Kidney epithelial cell (primary cell): Measurements from ENCODE around the gene EIPR1. TPM values are rescaled to one million over a fixed set of nuclear protein-coding genes. Genes with fewer than 3 reads are reported as not detected.

Source experiments
- DNase-seq: peaks from one replicate; pipeline ENCODE4 v3.0.0-alpha.2; 2010; ENCODE audit warnings: low read depth
- H3K27me3 ChIP-seq: 2 replicates; pipeline ENCODE4 v1.6.0; 2011; ENCODE audit warnings: low read length; ENCODE audit not compliant: control insufficient read depth, insufficient read depth
- H3K36me3 ChIP-seq: 2 replicates; pipeline ENCODE4 v1.5.1; 2011; ENCODE audit warnings: low read length; ENCODE audit not compliant: control insufficient read depth, insufficient read depth
- H3K4me3 ChIP-seq: 2 replicates; pipeline ENCODE4 v1.5.1; 2011; ENCODE audit warnings: low read depth, mild to moderate bottlenecking, control low read depth, low read length
- total RNA-seq: library from RNA; depleted of rRNA; stranded (reverse); fragments of >200 nt; gene quantifications from 2 replicates; pipeline ENCODE4 v1.2.3, GENCODE V29; 2015
- TF ChIP-seq, protein P1 (sequence below): IDR thresholded peaks from 2 replicates; pipeline ENCODE4 v1.5.1; 2011; ENCODE audit warnings: mild to moderate bottlenecking, moderate library complexity, low read length, control low read depth, inconsistent platforms; ENCODE audit not compliant: insufficient read depth, poor library complexity, severe bottlenecking

EIPR1 gene
- total RNA-seq, 1 donor from 2014 or later = 67.2 TPM

DNA sequence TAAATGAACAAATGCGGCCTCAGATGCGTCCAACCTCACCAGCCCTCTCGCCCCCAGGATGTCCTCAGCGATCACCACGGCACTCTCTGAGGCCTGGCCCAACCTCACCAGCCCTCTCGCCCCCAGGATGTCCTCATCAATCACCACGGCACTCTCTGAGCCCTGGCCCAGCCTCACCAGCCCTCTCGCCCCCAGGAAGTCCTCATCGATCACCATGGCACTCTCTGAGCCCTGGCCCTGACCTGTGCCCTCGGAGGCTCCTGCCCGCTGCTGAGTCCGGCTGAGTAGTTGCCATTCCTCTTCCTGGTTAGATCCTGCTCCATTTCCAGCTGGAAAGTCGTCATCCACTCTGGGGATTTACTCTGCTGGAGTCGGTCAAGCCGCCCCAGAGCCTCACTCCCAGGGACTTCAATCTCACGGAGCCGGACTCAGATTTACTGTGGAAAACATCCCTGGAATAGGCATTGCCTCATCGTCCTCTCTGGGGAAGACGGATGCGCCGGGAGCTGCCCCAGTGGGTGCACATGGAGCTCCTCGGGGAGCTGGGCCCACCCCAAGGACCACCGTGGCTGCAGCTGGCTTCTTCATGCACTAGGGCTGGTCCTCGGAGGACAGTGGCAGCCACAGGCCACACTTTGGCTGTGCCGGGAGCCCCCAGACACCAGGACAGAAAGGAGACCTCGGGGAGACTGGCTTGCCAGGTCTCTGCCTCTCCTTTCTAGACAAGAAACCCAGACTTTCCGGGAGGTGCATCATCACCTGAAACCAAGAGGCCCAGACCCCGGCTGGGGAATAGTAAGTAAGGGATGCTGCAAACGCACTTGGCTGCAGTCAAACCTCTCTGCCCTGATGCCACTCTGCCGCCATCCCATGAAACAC, 230.6 kb downstream of the EIPR1 start:
- Histone ChIP-seq H3K36me3 (no peaks in the 10 kb centered on the region), H3K4me3 (no peak overlapping the region), H3K27me3 (peaks cover 2% of the 10 kb centered on the region)
- no peak for DNase-seq
- TF ChIP-seq, protein P1, sequence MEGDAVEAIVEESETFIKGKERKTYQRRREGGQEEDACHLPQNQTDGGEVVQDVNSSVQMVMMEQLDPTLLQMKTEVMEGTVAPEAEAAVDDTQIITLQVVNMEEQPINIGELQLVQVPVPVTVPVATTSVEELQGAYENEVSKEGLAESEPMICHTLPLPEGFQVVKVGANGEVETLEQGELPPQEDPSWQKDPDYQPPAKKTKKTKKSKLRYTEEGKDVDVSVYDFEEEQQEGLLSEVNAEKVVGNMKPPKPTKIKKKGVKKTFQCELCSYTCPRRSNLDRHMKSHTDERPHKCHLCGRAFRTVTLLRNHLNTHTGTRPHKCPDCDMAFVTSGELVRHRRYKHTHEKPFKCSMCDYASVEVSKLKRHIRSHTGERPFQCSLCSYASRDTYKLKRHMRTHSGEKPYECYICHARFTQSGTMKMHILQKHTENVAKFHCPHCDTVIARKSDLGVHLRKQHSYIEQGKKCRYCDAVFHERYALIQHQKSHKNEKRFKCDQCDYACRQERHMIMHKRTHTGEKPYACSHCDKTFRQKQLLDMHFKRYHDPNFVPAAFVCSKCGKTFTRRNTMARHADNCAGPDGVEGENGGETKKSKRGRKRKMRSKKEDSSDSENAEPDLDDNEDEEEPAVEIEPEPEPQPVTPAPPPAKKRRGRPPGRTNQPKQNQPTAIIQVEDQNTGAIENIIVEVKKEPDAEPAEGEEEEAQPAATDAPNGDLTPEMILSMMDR = no peak

DNA sequence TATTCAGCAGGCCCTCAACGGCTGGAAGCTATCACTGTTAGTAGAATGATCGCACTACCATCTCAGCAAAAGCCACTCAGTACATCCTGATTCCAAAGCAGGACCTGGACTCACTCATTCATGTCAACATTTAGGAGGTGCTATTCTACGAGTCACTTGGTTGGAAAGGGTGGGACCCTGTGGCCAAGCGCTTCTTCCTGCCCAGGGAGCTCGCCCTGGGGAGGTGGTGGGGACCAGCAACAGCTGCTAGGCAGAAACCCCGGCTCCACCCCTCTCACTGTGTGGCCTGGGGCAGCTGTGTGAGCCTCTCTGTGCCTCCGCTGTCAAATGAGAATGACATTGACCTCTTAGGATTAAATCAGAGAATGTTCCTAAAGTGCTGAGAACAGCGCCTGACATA, 231.4 kb downstream of the EIPR1 start:
- DNase-seq = no peak
- H3K4me3 ChIP-seq = no peak overlapping the region
- H3K27me3 ChIP-seq = peaks cover 2% of the 10 kb centered on the region
- TF ChIP-seq, protein P1 = no peak
- H3K36me3 ChIP-seq = no peaks in the 10 kb centered on the region

DNA sequence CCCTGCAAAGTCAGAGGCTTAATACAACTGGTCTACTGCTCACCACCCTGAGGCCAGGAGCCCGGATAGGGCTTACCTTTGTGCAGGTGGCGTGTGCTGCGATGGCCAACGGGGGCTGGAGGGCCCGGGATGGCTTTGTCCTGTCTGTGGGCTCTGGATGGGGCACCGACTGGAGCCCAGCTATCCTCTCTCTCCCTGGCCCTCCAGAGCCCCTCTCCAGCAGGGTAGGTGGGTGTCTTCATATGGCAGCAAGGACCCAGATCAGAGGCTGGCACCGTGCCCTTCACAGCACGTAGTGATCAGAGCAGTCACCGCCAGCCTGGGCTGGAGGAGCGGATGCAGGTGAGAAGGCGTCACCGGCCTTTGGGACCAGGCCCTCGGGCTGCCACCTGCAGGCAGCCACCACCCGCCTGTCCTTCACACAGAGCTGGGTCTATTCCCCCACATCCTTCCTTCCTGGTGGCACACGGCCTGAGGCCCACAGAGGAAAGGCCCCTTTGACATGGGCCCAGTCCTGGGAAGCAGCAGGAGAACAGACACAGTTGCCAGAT, 232.1 kb downstream of the EIPR1 start:
- TF ChIP-seq, protein P1 = no peak
- no peak for DNase-seq
- H3K4me3 ChIP-seq = no peak overlapping the region
- no peaks in the 10 kb centered on the region for H3K36me3 ChIP-seq
- peaks cover 2% of the 10 kb centered on the region for H3K27me3 ChIP-seq

DNA sequence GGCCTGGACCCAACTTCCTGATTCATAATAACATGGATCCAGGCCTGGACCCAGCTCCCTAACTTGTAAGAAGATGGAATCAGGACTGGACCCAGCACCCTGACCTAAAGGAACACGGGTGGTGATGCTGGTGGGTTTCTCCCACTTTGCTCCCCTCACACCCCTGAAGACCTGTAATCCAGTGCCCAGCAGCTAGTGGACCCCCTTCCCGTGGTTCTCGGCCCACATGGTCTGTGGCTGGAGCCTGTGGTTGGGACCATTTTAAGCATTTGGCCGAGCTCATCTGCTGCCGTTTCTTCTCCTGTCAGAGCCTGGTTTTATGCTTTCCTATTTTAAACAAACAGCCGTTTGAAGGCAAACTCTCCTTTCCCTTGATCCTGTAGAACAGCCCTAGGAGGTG, 232.8 kb downstream of the EIPR1 start:
- Histone ChIP-seq H3K36me3 (no peaks in the 10 kb centered on the region), H3K27me3 (peaks cover 2% of the 10 kb centered on the region), H3K4me3 (no peak overlapping the region)
- DNase-seq = no peak
- TF ChIP-seq, protein P1 = no peak

DNA sequence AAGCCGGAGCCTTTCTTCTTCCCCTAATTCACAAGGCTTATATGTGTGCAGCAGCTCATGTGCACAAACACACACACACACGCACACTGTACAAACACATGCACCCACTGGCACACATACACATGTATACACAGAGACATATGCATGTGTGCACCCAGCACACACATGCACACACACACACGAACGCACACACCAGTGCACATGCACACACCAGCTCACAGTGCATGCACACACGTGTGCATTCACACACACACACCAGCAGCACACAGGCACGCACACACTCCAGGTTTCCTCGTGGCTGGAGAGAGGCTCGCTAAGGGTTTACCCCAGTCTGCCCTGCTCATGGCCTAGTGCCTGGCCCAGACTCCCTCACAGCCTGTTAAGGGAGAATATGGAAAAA, 234.0 kb downstream of the EIPR1 start:
- peaks cover 2% of the 10 kb centered on the region for H3K27me3 ChIP-seq
- no peak overlapping the region for H3K4me3 ChIP-seq
- no peaks in the 10 kb centered on the region for H3K36me3 ChIP-seq
- TF ChIP-seq, protein P1 = no peak
- DNase-seq = no peak
